ENCODE results near the gene TMIE.

TMIE gene

DNA sequence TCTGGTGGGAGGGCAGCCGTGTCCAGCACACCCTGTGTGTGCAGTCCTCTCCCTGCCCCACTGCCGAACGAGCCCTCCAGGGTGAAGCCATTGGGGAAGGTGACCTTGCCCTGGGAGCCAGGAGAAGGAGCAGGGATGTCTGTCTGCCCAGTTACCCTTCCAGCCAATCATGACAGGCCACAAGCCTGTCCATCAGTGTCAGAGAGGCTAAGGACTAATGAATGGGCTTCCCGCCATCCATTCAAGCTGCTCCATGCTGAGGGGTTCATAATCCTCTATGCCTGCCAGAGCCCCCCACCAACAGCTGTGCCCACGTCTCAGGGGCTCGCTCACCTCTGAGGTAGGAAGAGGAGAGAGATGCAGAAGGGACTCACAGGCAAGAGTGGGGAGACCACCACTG, 22.9 kb upstream of the TMIE start:
- TF ChIP-seq, protein P1, sequence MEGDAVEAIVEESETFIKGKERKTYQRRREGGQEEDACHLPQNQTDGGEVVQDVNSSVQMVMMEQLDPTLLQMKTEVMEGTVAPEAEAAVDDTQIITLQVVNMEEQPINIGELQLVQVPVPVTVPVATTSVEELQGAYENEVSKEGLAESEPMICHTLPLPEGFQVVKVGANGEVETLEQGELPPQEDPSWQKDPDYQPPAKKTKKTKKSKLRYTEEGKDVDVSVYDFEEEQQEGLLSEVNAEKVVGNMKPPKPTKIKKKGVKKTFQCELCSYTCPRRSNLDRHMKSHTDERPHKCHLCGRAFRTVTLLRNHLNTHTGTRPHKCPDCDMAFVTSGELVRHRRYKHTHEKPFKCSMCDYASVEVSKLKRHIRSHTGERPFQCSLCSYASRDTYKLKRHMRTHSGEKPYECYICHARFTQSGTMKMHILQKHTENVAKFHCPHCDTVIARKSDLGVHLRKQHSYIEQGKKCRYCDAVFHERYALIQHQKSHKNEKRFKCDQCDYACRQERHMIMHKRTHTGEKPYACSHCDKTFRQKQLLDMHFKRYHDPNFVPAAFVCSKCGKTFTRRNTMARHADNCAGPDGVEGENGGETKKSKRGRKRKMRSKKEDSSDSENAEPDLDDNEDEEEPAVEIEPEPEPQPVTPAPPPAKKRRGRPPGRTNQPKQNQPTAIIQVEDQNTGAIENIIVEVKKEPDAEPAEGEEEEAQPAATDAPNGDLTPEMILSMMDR (conservative IDR thresholded peaks at IDR 0.05; ENCODE audit: control insufficient read depth, insufficient read depth, low read depth, low read length) = no peak
- DNase-seq (ENCODE audit: low read depth) = no peak
- no peak overlapping the region for H3K4me3 ChIP-seq (ENCODE audit: control insufficient read depth, low read depth, low read length)

DNA sequence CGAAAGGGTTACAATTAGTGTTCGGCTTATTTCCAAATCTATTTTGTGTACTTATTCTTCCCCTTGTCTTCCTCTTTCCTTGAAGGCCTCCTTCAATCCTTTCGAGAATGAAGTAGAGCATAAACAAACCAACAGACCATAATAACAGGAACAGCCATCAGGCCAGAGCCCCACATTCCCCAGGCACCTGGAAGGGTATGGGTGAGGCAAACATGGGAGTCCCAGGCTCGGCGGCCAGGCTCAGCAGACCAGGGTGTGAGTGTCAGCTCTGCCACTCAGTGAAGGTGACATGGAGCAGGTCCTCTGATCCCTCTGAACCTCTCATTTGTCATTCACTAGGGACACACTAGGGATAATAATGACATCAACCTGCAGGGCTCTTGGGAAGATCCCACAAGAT, 21.5 kb upstream of the TMIE start:
- TF ChIP-seq, protein P1 (conservative IDR thresholded peaks at IDR 0.05; ENCODE audit: control insufficient read depth, insufficient read depth, low read depth, low read length) = no peak
- no peak overlapping the region for H3K4me3 ChIP-seq (ENCODE audit: control insufficient read depth, low read depth, low read length)
- no peak for DNase-seq (ENCODE audit: low read depth)

DNA sequence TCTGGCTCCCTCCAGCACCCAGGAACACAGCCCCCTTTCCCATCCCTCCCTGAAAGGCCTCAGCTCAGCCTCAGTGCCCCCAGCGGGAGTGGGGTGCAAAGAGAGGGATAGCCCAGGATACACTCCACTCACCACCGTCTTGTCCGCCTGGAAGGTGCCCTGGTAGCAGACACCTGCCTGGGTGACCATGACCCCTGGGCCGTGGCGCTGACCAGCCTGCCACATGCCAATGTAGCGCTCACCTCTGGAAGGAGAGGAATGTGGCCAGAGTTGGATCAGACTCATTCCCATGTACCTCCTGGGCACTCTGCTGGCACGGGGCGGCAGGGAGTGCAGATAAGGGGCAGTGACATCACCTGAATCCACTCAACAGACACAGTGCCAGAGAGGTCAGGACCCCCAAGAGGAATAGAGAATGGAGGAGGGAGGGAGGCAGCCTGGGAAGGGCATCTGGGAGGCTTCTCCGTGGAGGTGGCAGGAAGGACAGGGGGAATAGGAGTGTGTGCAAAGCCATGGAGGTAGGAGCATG, 20.8 kb upstream of the TMIE start:
- no peak for DNase-seq (ENCODE audit: low read depth)
- TF ChIP-seq, protein P1 (conservative IDR thresholded peaks at IDR 0.05; ENCODE audit: control insufficient read depth, insufficient read depth, low read depth, low read length) = no peak
- no peak overlapping the region for H3K4me3 ChIP-seq (ENCODE audit: control insufficient read depth, low read depth, low read length)

DNA sequence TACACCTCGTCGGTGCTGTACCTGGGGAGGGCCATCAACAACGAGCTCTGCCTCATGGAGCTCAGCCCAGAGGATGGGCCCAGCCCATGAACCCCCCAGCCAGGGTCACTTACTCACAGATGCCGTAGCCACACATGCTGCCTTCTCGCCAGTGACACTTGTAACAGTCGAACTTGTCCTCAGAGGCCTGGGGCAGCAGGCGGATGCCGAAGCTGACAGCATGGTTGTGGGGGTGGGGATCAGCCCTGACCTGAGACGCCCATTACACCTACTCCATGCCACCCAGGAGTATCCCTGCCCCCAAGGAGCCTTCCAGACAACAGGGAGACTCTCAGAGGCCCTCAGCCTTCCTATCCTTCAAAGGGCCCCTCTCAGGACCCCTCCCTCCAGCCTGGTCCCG, 19.8 kb upstream of the TMIE start:
- no peak for DNase-seq (ENCODE audit: low read depth)
- H3K4me3 ChIP-seq (ENCODE audit: control insufficient read depth, low read depth, low read length) = no peak overlapping the region
- TF ChIP-seq, protein P1 (conservative IDR thresholded peaks at IDR 0.05; ENCODE audit: control insufficient read depth, insufficient read depth, low read depth, low read length) = no peak

DNA sequence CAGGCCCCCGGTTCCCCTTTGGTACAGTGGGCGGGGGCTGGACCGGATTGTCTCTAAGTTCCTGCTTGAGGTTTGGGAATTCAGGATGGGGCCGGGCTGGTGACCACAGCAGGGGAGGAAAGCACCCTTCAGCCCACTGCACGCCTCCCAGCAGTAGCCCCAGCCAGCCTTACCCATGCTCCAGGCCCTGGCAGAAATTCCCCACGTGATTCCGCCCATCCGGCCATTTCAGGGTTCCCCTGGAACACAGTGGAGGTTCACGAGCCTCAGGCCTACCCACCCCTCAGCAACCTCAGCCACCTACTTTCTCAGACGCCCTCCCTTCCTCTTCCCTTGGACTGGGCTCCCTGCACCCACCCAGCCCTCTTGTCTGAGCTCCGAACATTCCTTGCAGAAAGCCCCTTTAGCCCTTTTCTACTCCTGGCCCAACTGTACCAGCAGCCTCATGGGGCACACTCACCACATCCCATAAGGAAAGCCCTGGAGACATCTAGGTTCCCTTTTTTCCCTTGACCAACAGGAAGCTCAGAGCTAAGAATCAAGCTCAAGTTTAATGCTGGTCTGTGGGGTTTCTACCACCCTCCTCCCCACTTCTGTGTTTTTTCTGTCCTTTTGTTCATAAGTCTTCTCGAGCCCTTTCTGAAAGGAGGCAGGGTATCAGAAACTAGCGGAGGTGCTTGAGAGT, 19.2 kb upstream of the TMIE start:
- no peak for DNase-seq (ENCODE audit: low read depth)
- no peak overlapping the region for H3K4me3 ChIP-seq (ENCODE audit: control insufficient read depth, low read depth, low read length)
- TF ChIP-seq, protein P1 (conservative IDR thresholded peaks at IDR 0.05; ENCODE audit: control insufficient read depth, insufficient read depth, low read depth, low read length) = no peak

DNA sequence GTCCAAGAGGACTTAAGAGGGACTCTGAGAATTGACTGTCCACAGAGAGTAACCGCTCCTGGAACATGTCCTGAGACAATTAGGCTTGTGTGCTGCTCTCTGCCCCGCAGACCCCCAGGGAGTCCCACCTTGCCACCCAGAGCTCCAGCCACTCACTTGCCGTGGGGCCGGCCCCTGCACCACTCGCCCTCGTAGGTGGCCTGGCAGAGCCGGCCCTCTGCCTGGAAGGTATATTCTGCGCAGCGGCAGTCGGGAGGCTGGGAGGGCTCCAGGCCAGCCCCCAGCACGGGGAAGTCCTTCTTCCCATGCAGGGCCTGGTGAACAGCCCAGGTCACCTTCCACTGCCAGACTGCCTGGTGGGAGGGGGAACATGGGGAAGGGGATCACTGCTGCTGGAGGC, 18.2 kb upstream of the TMIE start:
- H3K4me3 ChIP-seq (ENCODE audit: control insufficient read depth, low read depth, low read length) = no peak overlapping the region
- DNase-seq (ENCODE audit: low read depth) = no peak
- TF ChIP-seq, protein P1 (conservative IDR thresholded peaks at IDR 0.05; ENCODE audit: control insufficient read depth, insufficient read depth, low read depth, low read length) = no peak
